SK-N-SH (cell line): ENCODE results near the gene KRT3.

Experiments used
- EP300 ChIP-seq, 2 experiments: IDR thresholded peaks; 2 replicates each; pipeline versions ENCODE4 v1.4.0 to v1.6.1; 2012; ENCODE audit warnings: borderline replicate concordance in 1 of 2, low read depth in 1 of 2, low read length in 1 of 2
- FOXM1 ChIP-seq: IDR thresholded peaks from 2 replicates; pipeline ENCODE4 v1.4.0; 2012; ENCODE audit warnings: low read depth, mild to moderate bottlenecking
- MAX ChIP-seq: IDR thresholded peaks from 2 replicates; pipeline ENCODE4 v1.4.0; 2012; ENCODE audit warnings: low read depth
- NRF1 ChIP-seq: IDR thresholded peaks from 2 replicates; pipeline ENCODE4 v1.6.1; 2012; ENCODE audit warnings: low read depth, mild to moderate bottlenecking, low read length
- POLR2AphosphoS5 ChIP-seq: IDR thresholded peaks from 2 replicates; pipeline ENCODE4 v1.6.1; 2012; ENCODE audit warnings: low read depth, low read length
- RCOR1 ChIP-seq: fragments of 150-350 bp; IDR thresholded peaks from 2 replicates; pipeline ENCODE4 v1.6.1; 2017; ENCODE audit warnings: antibody characterized with exemption, low read length
- REST ChIP-seq: IDR thresholded peaks from 2 replicates; pipeline ENCODE4 v1.6.1; 2012; ENCODE audit warnings: mild to moderate bottlenecking, low read depth, low read length, moderate library complexity
- RFX5 ChIP-seq: IDR thresholded peaks from 2 replicates; pipeline ENCODE4 v1.6.1; 2012; ENCODE audit warnings: mild to moderate bottlenecking, improper control_type of control experiment, low read length
- SMC3 ChIP-seq: IDR thresholded peaks from 2 replicates; pipeline ENCODE4 v1.6.1; 2012; ENCODE audit warnings: low read depth, low read length, improper control_type of control experiment
- TAF1 ChIP-seq: IDR thresholded peaks from 2 replicates; pipeline ENCODE4 v1.6.1; 2012; ENCODE audit warnings: low read depth, mild to moderate bottlenecking, low read length, moderate library complexity, borderline replicate concordance
- TCF12 ChIP-seq: IDR thresholded peaks from 2 replicates; pipeline ENCODE4 v1.4.0; 2012
- TF ChIP-seq, protein P1 (sequence below): fragments of 200-600 bp; sonication (generic); IDR thresholded peaks from 2 replicates; pipeline ENCODE4 v1.6.1; 2017; ENCODE audit warnings: antibody characterized with exemption, mild to moderate bottlenecking, moderate library complexity
- TF ChIP-seq, protein P2 (sequence below): IDR thresholded peaks from 2 replicates; pipeline ENCODE4 v1.4.0; 2012; ENCODE audit warnings: low read depth, borderline replicate concordance

- TF ChIP-seq POLR2AphosphoS5 = no peak
- TF ChIP-seq, protein P1, sequence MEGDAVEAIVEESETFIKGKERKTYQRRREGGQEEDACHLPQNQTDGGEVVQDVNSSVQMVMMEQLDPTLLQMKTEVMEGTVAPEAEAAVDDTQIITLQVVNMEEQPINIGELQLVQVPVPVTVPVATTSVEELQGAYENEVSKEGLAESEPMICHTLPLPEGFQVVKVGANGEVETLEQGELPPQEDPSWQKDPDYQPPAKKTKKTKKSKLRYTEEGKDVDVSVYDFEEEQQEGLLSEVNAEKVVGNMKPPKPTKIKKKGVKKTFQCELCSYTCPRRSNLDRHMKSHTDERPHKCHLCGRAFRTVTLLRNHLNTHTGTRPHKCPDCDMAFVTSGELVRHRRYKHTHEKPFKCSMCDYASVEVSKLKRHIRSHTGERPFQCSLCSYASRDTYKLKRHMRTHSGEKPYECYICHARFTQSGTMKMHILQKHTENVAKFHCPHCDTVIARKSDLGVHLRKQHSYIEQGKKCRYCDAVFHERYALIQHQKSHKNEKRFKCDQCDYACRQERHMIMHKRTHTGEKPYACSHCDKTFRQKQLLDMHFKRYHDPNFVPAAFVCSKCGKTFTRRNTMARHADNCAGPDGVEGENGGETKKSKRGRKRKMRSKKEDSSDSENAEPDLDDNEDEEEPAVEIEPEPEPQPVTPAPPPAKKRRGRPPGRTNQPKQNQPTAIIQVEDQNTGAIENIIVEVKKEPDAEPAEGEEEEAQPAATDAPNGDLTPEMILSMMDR = no peak
- TF ChIP-seq TCF12 = no peak
- TF ChIP-seq RCOR1 = no peak
- TF ChIP-seq, protein P2, sequence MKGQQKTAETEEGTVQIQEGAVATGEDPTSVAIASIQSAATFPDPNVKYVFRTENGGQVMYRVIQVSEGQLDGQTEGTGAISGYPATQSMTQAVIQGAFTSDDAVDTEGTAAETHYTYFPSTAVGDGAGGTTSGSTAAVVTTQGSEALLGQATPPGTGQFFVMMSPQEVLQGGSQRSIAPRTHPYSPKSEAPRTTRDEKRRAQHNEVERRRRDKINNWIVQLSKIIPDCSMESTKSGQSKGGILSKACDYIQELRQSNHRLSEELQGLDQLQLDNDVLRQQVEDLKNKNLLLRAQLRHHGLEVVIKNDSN = no peak
- TF ChIP-seq RFX5 = no peak
- TF ChIP-seq NRF1 = no peak
- no peak for TF ChIP-seq REST
- TF ChIP-seq TAF1 = no peak
- no peak for TF ChIP-seq SMC3
- no peak for TF ChIP-seq EP300 (IDR thresholded peaks at IDR 0.05; ENCODE audit: borderline replicate concordance in 1 of 2, low read depth in 1 of 2, low read length in 1 of 2)
- no peak for TF ChIP-seq FOXM1
- TF ChIP-seq MAX = no peak
These were observed 1.6 kb upstream of the KRT3 start for GRCh38 chr12:52797529-52797894.
